GM12878 (cell line): ENCODE data around the gene CYP3A7. TPM values are rescaled to one million over a fixed set of nuclear protein-coding genes. Genes with fewer than 3 reads are reported as not detected.

Experiments used
- ATAC-seq: fragments of 200-7000 bp; cut with Tn5 transposase; 3 replicates; pipeline ENCODE4 v1.9.1; 2020; ENCODE audit warnings: mild to moderate bottlenecking, moderate library complexity
- BruUV-seq: library from RNA; stranded (reverse); fragments of 400-500 nt; replicated peaks from 2 replicates; lab custom pipeline; 2021; lab: Mats Ljungman, UMichigan
- CTCF ChIA-PET: fragments of 300-600 bp; sonication (Branson Sonifier 250); formaldehyde crosslinking; extraction: SDS; loops from one replicate; lab custom pipeline; 2021; ENCODE audit warnings: inconsistent platforms; lab: Yijun Ruan, JAX
- POLR2A ChIA-PET: fragments of 350-600 bp; formaldehyde crosslinking; extraction: SDS; loops from one replicate; lab custom pipeline; 2021; ENCODE audit warnings: inconsistent platforms; lab: Charles Lee
- RAD21 ChIA-PET: fragments of 300-600 bp; sonication (Branson Sonifier 250); formaldehyde crosslinking; loops from one replicate; lab custom pipeline; 2023; ENCODE audit warnings: antibody characterized with exemption; ENCODE audit not compliant: unreplicated experiment; lab: Charles Lee
- SMC1A ChIA-PET: fragments of 300-600 bp; sonication (Branson Sonifier 250); formaldehyde crosslinking; loops from one replicate; lab custom pipeline; 2023; ENCODE audit not compliant: unreplicated experiment, uncharacterized antibody; lab: Charles Lee
- DNase-seq: peaks from one replicate; pipeline ENCODE4 v3.0.0-alpha.2; 2011; ENCODE audit warnings: low read depth, low spot score
- FAIRE-seq: peaks from 3 replicates; lab custom pipeline; 2011; peaks lifted over from hg19 to GRCh38; lab: Jason Lieb, UNC
- H2AFZ ChIP-seq: 2 replicates; pipeline ENCODE4 v1.6.0; 2011; ENCODE audit warnings: low read depth, low read length, control low read depth; ENCODE audit not compliant: control insufficient read depth
- H3K27ac ChIP-seq: 2 replicates; pipeline ENCODE4 v1.5.1; 2011; ENCODE audit warnings: control low read depth; ENCODE audit not compliant: control insufficient read depth, insufficient read depth
- H3K27me3 ChIP-seq, 2 experiments: replicated peaks in 1 of 2; 2 replicates each; pipeline versions ENCODE4 v1.6.0 to v1.6.1; 2011; ENCODE audit warnings: low read length in 1 of 2; ENCODE audit not compliant: control insufficient read depth in 2 of 2, insufficient read depth in 2 of 2
- H3K36me3 ChIP-seq, 2 experiments: 2 replicates each; pipeline ENCODE4 v1.5.1; 2011; ENCODE audit warnings: low read length in 1 of 2; ENCODE audit not compliant: control insufficient read depth in 2 of 2, insufficient read depth in 2 of 2
- H3K4me1 ChIP-seq: 2 replicates; pipeline ENCODE4 v1.6.1; 2011; ENCODE audit warnings: mild to moderate bottlenecking, low read length, moderate library complexity, mixed read lengths; ENCODE audit not compliant: control insufficient read depth, insufficient read depth
- H3K4me2 ChIP-seq: 2 replicates; pipeline ENCODE4 v1.6.0; 2011; ENCODE audit warnings: control low read depth; ENCODE audit not compliant: control insufficient read depth, insufficient read depth
- H3K4me3 ChIP-seq: fragments of 200-600 bp; sonication (generic); 2 replicates; pipeline ENCODE4 v1.5.1; 2016
- H3K79me2 ChIP-seq: 2 replicates; pipeline ENCODE4 v1.6.0; 2011; ENCODE audit warnings: low read length; ENCODE audit not compliant: control insufficient read depth, insufficient read depth
- H3K9ac ChIP-seq: 2 replicates; pipeline ENCODE4 v1.8.0; 2011; ENCODE audit warnings: low read length, control low read depth, mixed read lengths; ENCODE audit not compliant: control insufficient read depth, insufficient read depth
- H3K9me3 ChIP-seq: replicated peaks from 3 replicates; pipeline ENCODE4 v1.5.1; 2011; ENCODE audit warnings: mild to moderate bottlenecking, low read length; ENCODE audit not compliant: control insufficient read depth, insufficient read depth
- H4K20me1 ChIP-seq: 2 replicates; pipeline ENCODE4 v1.6.0; 2011; ENCODE audit not compliant: control insufficient read depth, insufficient read depth
- CBX3 ChIP-seq: fragments of 200-600 bp; sonication (generic); IDR thresholded peaks from 2 replicates; pipeline ENCODE4 v1.6.1; 2016; ENCODE audit warnings: low read depth, borderline replicate concordance
- CHD1 ChIP-seq: IDR thresholded peaks from 2 replicates; pipeline ENCODE4 v1.6.1; 2012; ENCODE audit warnings: low read depth, low read length, improper control_type of control experiment
- CHD2 ChIP-seq: IDR thresholded peaks from 2 replicates; pipeline ENCODE4 v1.6.1; 2011; ENCODE audit warnings: low read depth, low read length, improper control_type of control experiment, borderline replicate concordance
- ETV6 ChIP-seq, 2 experiments: fragments of 450-650 bp in 1 of 2; IDR thresholded peaks in 1 of 2; conservative IDR thresholded peaks in 1 of 2; 2 replicates each; pipeline ENCODE4 v1.6.1; 2014; ENCODE audit warnings: antibody characterized with exemption in 1 of 2, borderline replicate concordance in 1 of 2, low read depth in 1 of 2, mild to moderate bottlenecking in 1 of 2, moderate library complexity in 1 of 2
- HDGF ChIP-seq: fragments of 450-650 bp; IDR thresholded peaks from 2 replicates; pipeline ENCODE4 v1.6.1; 2016; ENCODE audit warnings: antibody characterized with exemption
- NBN ChIP-seq: fragments of 450-650 bp; IDR thresholded peaks from 2 replicates; pipeline ENCODE4 v1.6.1; 2016
- NR2C2 ChIP-seq: IDR thresholded peaks from 2 replicates; pipeline ENCODE4 v1.6.1; 2011; ENCODE audit warnings: borderline replicate concordance, low read depth; ENCODE audit not compliant: control insufficient read depth, insufficient read length
- TARDBP ChIP-seq: IDR thresholded peaks from 2 replicates; pipeline ENCODE4 v1.6.1; 2016; ENCODE audit warnings: borderline replicate concordance
- TCF7 ChIP-seq: IDR thresholded peaks from 2 replicates; pipeline ENCODE4 v1.6.1; 2014; ENCODE audit warnings: antibody characterized with exemption, borderline replicate concordance
- ZNF24 ChIP-seq: fragments of 450-650 bp; IDR thresholded peaks from 2 replicates; pipeline ENCODE4 v1.6.1; 2017; ENCODE audit warnings: antibody characterized with exemption, mild to moderate bottlenecking
- WGBS: methylation state at CpG from one replicate; pipeline ENCODE4 v1.1.6; 2016; ENCODE audit warnings: low lambda C conversion rate; ENCODE audit not compliant: insufficient replicate concordance, insufficient coverage; ENCODE audit errors: missing lambda C conversion rate; 5-methylcytosine and 5-hydroxymethylcytosine counted together
- in situ Hi-C: fragments of 300-500 bp; cut with MboI; formaldehyde crosslinking; loops from 9 replicates; pipeline ENCODE4 v1.14.3; 2018; ENCODE audit warnings: mixed read lengths
- intact Hi-C: fragments of 100-400 bp; cut with micrococcal nuclease; formaldehyde crosslinking; loops from one replicate; pipeline ENCODE4 v1.14.2; 2022; ENCODE audit not compliant: unreplicated experiment
- polyA plus RNA-seq, 11 experiments: library from polyadenylated mRNA; depleted of rRNA in 4 of 11; unstranded in 6 of 11; stranded (reverse) in 5 of 11; fragments of >200 nt; fragmentation: Nextera tagmentation in 4 of 11; fragmentation: Illumina TruSeq in 1 of 11; extraction: Ambion mirVana in 4 of 11; extraction: Trizol in 1 of 11; gene quantifications; 1 replicate in 1 of 11; 2 replicates in 10 of 11; pipeline versions ENCODE4 v1.2.1 to v1.2.3, GENCODE V29; 2011 to 2016; ENCODE audit warnings: inconsistent platforms in 2 of 11, missing spikeins in 2 of 11, low read depth in 1 of 11
- total RNA-seq, 4 experiments: library from RNA; depleted of rRNA in 3 of 4; stranded (reverse); fragments of >200 nt in 3 of 4; fragmentation: Illumina TruSeq in 1 of 4; extraction: Trizol in 1 of 4; gene quantifications; 2 replicates each; pipeline versions ENCODE4 v1.2.1 to v1.2.3, GENCODE V29; 2013 to 2021
- TF ChIP-seq, protein P1 (sequence below): IDR thresholded peaks from 2 replicates; pipeline ENCODE4 v1.6.1; 2011; ENCODE audit warnings: low read depth, mild to moderate bottlenecking, low read length, moderate library complexity, borderline replicate concordance; ENCODE audit errors: extremely low read depth
- TF ChIP-seq, protein P2 (sequence below): fragments of 450-650 bp; IDR thresholded peaks from 2 replicates; pipeline ENCODE4 v1.6.1; 2017; ENCODE audit warnings: borderline replicate concordance
- TF ChIP-seq, protein P3 (sequence below): fragments of 150-350 bp; IDR thresholded peaks from 2 replicates; pipeline ENCODE4 v1.6.1; 2016; ENCODE audit warnings: low read depth, low read length
- TF ChIP-seq, protein P4 (sequence below): IDR thresholded peaks from 2 replicates; pipeline ENCODE4 v1.6.1; 2011; ENCODE audit warnings: borderline replicate concordance, low read depth, mild to moderate bottlenecking, moderate library complexity, low read length; ENCODE audit not compliant: insufficient read depth, poor library complexity, severe bottlenecking

The CYP3A7 gene
- total and polyA plus RNA-seq, 10 of the 15 experiments (the other 5 are each of a cell fraction or from before 2014, with no cell fraction given): 0.05 to 0.11 (median 0.06) TPM; not detected in 7

DNA sequence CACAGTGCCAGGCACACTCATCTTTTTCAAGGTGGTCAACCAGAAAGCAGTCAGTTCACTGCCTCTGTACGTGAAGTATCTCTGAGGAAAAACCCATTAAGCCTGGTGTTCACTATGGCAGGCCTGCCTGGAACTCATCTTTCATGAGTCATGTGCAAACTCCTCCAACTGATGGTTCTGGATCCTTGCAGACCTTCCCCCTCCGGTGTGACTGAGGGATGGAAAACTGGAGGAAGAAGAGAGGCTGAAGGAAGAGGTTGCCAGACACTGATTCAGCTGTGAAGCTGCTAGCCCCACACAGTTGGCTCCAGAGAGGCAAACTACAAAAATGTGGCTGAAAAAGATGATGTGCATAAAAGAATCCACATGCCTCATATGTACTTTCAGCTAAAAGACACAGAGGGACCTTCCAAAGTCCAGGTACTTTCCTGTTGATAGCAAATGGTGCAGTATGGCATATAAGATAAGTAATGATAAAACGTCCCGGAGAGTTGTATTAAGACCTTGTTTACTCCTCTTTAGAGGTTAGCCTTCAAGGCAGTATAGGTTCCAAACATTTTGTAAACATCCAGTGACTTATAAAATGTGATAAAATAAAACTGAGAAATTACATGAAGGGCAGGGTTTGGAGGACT is 57.9 kb downstream of the CYP3A7 start:
- ATAC-seq: no peak

More for the DNA sequence above, 57.9 kb downstream of the CYP3A7 start:
- no peak overlapping the region for H3K9ac ChIP-seq
- TF ChIP-seq CBX3 (no peak), CHD2 (no peak), ETV6 (conservative IDR thresholded peaks at IDR 0.05 in 1 of 2, IDR thresholded peaks at IDR 0.05 in 1 of 2; ENCODE audit: borderline replicate concordance in 1 of 2, low read depth in 1 of 2) (no peak), NBN (no peak), NR2C2 (no peak), HDGF (no peak), TARDBP (no peak), ZNF24 (no peak), TCF7 (no peak), CHD1 (no peak)
- TF ChIP-seq, protein P1, sequence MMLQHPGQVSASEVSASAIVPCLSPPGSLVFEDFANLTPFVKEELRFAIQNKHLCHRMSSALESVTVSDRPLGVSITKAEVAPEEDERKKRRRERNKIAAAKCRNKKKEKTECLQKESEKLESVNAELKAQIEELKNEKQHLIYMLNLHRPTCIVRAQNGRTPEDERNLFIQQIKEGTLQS: no peak
- TF ChIP-seq, protein P2, sequence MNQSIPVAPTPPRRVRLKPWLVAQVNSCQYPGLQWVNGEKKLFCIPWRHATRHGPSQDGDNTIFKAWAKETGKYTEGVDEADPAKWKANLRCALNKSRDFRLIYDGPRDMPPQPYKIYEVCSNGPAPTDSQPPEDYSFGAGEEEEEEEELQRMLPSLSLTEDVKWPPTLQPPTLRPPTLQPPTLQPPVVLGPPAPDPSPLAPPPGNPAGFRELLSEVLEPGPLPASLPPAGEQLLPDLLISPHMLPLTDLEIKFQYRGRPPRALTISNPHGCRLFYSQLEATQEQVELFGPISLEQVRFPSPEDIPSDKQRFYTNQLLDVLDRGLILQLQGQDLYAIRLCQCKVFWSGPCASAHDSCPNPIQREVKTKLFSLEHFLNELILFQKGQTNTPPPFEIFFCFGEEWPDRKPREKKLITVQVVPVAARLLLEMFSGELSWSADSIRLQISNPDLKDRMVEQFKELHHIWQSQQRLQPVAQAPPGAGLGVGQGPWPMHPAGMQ: no peak
- TF ChIP-seq, protein P3, sequence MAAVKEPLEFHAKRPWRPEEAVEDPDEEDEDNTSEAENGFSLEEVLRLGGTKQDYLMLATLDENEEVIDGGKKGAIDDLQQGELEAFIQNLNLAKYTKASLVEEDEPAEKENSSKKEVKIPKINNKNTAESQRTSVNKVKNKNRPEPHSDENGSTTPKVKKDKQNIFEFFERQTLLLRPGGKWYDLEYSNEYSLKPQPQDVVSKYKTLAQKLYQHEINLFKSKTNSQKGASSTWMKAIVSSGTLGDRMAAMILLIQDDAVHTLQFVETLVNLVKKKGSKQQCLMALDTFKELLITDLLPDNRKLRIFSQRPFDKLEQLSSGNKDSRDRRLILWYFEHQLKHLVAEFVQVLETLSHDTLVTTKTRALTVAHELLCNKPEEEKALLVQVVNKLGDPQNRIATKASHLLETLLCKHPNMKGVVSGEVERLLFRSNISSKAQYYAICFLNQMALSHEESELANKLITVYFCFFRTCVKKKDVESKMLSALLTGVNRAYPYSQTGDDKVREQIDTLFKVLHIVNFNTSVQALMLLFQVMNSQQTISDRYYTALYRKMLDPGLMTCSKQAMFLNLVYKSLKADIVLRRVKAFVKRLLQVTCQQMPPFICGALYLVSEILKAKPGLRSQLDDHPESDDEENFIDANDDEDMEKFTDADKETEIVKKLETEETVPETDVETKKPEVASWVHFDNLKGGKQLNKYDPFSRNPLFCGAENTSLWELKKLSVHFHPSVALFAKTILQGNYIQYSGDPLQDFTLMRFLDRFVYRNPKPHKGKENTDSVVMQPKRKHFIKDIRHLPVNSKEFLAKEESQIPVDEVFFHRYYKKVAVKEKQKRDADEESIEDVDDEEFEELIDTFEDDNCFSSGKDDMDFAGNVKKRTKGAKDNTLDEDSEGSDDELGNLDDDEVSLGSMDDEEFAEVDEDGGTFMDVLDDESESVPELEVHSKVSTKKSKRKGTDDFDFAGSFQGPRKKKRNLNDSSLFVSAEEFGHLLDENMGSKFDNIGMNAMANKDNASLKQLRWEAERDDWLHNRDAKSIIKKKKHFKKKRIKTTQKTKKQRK: no peak
- TF ChIP-seq, protein P4, sequence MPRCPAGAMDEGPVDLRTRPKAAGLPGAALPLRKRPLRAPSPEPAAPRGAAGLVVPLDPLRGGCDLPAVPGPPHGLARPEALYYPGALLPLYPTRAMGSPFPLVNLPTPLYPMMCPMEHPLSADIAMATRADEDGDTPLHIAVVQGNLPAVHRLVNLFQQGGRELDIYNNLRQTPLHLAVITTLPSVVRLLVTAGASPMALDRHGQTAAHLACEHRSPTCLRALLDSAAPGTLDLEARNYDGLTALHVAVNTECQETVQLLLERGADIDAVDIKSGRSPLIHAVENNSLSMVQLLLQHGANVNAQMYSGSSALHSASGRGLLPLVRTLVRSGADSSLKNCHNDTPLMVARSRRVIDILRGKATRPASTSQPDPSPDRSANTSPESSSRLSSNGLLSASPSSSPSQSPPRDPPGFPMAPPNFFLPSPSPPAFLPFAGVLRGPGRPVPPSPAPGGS: no peak
- TF ChIP-seq, all 136 proteins: peak for 0
- H3K4me2 ChIP-seq: no peak overlapping the region
- H2AFZ ChIP-seq: no peak overlapping the region
- no peaks in the 10 kb centered on the region for H4K20me1 ChIP-seq
- H3K36me3 ChIP-seq: no peaks in the 10 kb centered on the region
- FAIRE-seq (no peak), DNase-seq (no peak)
- in situ Hi-C loops (no loop called here), intact Hi-C loops (no loop called here)
- RAD21 ChIA-PET: no interaction called here
- SMC1A ChIA-PET: no interaction called here
- POLR2A ChIA-PET: no interaction called here
- 54% methylated on average over 4 of the region's 4 CpGs for WGBS
- H3K9me3 ChIP-seq: no peaks in the 10 kb centered on the region; the same call in 2 of the 3 replicates
- no TSS peak for BruUV-seq
- no peaks in the 10 kb centered on the region for H3K27me3 ChIP-seq
- H3K4me1 ChIP-seq: no peaks in the 10 kb centered on the region
- H3K4me3 ChIP-seq: no peak overlapping the region
- H3K27ac ChIP-seq: no peak overlapping the region
- CTCF ChIA-PET: no interaction called here
- no peaks in the 10 kb centered on the region for H3K79me2 ChIP-seq
